Retinal pigment epithelial cell (primary cell): ENCODE measurements around the gene CEP85.
"Not testable (repeated sequence)": the region's sequence is repeated elsewhere in the genome, so short reads cannot be mapped to it uniquely, and the experiment has no call there.

Experiments
- DNase-seq: peaks from one replicate; pipeline ENCODE4 v3.0.0-alpha.2; 2010; ENCODE audit warnings: low read depth
- H3K4me3 ChIP-seq: 2 replicates; pipeline ENCODE4 v1.5.1; 2011; ENCODE audit warnings: mild to moderate bottlenecking, low read length, control low read depth, moderate library complexity
- CTCF ChIP-seq: conservative IDR thresholded peaks from 2 replicates; pipeline ENCODE4 v1.5.1; 2011; ENCODE audit warnings: low read depth, low read length, control low read depth, inconsistent platforms

The CEP85 gene

GRCh38 chr1:26290882-26291261 lies 56.9 kb downstream of the CEP85 start:
- no peak for TF ChIP-seq CTCF
- DNase-seq = no peak

GRCh38 chr1:26291433-26291832 lies 57.4 kb downstream of the CEP85 start:
- no peak for TF ChIP-seq CTCF
- DNase-seq = no peak
- H3K4me3 ChIP-seq = no peak overlapping the region

More at GRCh38 chr1:26290882-26291261, 56.9 kb downstream of the CEP85 start:
- H3K4me3 ChIP-seq = no peak overlapping the region

DNA sequence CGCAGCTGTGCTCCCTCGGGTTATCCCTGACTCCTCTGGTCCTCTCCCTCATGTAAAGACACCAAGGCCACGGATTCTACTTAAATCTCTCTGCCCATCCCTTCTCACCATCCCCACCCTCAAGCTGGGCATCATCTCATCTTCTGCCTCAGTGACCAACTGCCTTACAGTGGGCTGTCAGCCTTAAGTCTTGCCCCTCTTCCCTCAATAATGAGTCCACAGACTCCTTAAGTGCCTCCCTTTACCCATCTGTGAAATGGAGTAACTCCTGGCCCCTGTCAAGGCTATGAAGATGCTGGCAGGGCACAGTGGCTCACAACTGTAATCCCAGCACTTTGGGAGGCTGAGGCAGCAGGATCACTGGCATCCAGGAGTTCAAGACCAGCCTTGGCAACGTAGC lies 57.9 kb downstream of the CEP85 start:
- DNase-seq = no peak
- TF ChIP-seq CTCF = no peak
- H3K4me3 ChIP-seq = no peak overlapping the region

DNA sequence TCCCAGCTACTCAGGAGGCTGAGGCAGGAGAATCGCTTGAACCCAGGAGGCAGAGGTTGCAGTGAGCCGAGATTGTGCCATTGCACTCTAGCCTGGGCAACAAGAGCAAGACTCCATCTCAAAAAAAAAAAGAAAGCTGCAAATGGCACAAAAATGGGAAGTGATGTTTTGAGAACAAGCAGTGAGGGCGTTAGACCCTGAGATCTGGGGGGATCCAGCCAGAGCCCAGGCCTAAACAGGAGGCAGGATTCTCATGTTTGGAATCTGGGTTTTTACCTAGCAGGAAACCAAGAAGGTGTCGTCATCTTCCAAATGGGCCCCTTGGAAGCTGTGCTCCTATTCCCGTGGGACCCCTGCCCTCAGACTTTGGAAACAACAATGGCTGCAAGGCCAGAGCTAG lies 58.7 kb downstream of the CEP85 start:
- DNase-seq, H3K4me3 ChIP-seq: not testable (repeated sequence)

GRCh38 chr1:26293911-26294463 lies 60.0 kb downstream of the CEP85 start:
- TF ChIP-seq CTCF = no peak
- no peak for DNase-seq
- no peak overlapping the region for H3K4me3 ChIP-seq

- DNase-seq = no peak
- TF ChIP-seq CTCF = no peak
- no peak overlapping the region for H3K4me3 ChIP-seq
Measured at GRCh38 chr1:26295194-26296138, 61.5 kb downstream of the CEP85 start.

GRCh38 chr1:26296340-26297056 lies 62.5 kb downstream of the CEP85 start:
- TF ChIP-seq CTCF = no peak
- no peak overlapping the region for H3K4me3 ChIP-seq
- DNase-seq = no peak
